Kasumi-1 (cell line): Measurements from ENCODE around the gene OR8B12.
"Not testable (repeated sequence)": the region's sequence is repeated elsewhere in the genome, so short reads cannot be mapped to it uniquely, and the experiment has no call there.

Experiments
- DNase-seq, 2 experiments: peaks; one replicate each; lab custom pipeline; 2025; lab: John Stamatoyannopoulos, UW

OR8B12 gene

GRCh38 chr11:124519850-124520549 lies 23.5 kb downstream of the OR8B12 start:
- DNase-seq: no peak

- no peak for DNase-seq
Observed at GRCh38 chr11:124518989-124519451, 24.4 kb downstream of the OR8B12 start.

- DNase-seq: no peak
Observed at GRCh38 chr11:124517314-124517713, 26.1 kb downstream of the OR8B12 start.

GRCh38 chr11:124514675-124515074 lies 28.8 kb downstream of the OR8B12 start:
- not testable (repeated sequence) for DNase-seq

GRCh38 chr11:124514131-124514530 lies 29.3 kb downstream of the OR8B12 start:
- no peak for DNase-seq

GRCh38 chr11:124511745-124512144 lies 31.7 kb downstream of the OR8B12 start:
- DNase-seq: no peak

GRCh38 chr11:124510279-124510678 lies 33.2 kb downstream of the OR8B12 start:
- DNase-seq: no peak

- no peak for DNase-seq
Observed at GRCh38 chr11:124499711-124500110, 43.7 kb downstream of the OR8B12 start.

- DNase-seq: no peak
Observed at GRCh38 chr11:124493016-124493655, 50.3 kb downstream of the OR8B12 start.
